Keratinocyte (primary cell): ENCODE measurements around the gene ZNF362. TPM values are rescaled to one million over a fixed set of nuclear protein-coding genes. Genes with fewer than 3 reads are reported as not detected.

Source experiments
- DNase-seq: peaks from one replicate; pipeline ENCODE4 v3.0.0-alpha.2; 2011; ENCODE audit warnings: low read depth, missing footprints, low spot score
- FAIRE-seq: peaks from 2 replicates; lab custom pipeline; 2011; peaks lifted over from hg19 to GRCh38; lab: Jason Lieb, UNC
- H2AFZ ChIP-seq: 2 replicates; pipeline ENCODE4 v1.6.0; 2012; ENCODE audit warnings: low read length, control low read depth, inconsistent platforms; ENCODE audit not compliant: control insufficient read depth
- H3K27ac ChIP-seq: 2 replicates; pipeline ENCODE4 v1.5.1; 2011; ENCODE audit warnings: low read length; ENCODE audit not compliant: control insufficient read depth, insufficient read depth
- H3K27me3 ChIP-seq: 3 replicates; pipeline ENCODE4 v1.6.0; 2011; ENCODE audit warnings: low read length; ENCODE audit not compliant: control insufficient read depth, insufficient read depth; ENCODE audit errors: extremely low read depth
- H3K36me3 ChIP-seq, 2 experiments: 2 replicates in 1 of 2; 3 replicates in 1 of 2; pipeline ENCODE4 v1.5.1; 2011; ENCODE audit warnings: low read length in 2 of 2, mild to moderate bottlenecking in 1 of 2; ENCODE audit not compliant: control insufficient read depth in 2 of 2, insufficient read depth in 2 of 2; ENCODE audit errors: extremely low read depth in 1 of 2
- H3K4me1 ChIP-seq: 3 replicates; pipeline ENCODE4 v1.5.1; 2011; ENCODE audit warnings: low read length; ENCODE audit not compliant: control insufficient read depth, insufficient read depth; ENCODE audit errors: extremely low read depth
- H3K4me2 ChIP-seq: 3 replicates; pipeline ENCODE4 v1.6.0; 2011; ENCODE audit warnings: low read depth, low read length; ENCODE audit not compliant: control insufficient read depth, insufficient read depth; ENCODE audit errors: extremely low read depth
- H3K4me3 ChIP-seq, 3 experiments: fragments of 200-600 bp in 1 of 3; sonication (generic) in 1 of 3; 2 replicates in 2 of 3; 3 replicates in 1 of 3; pipeline ENCODE4 v1.5.1; 2011 to 2016; ENCODE audit warnings: low read length in 3 of 3, mild to moderate bottlenecking in 3 of 3, control low read depth in 2 of 3, inconsistent platforms in 1 of 3, low read depth in 1 of 3, mixed read lengths in 1 of 3, mixed run types in 1 of 3, moderate library complexity in 1 of 3; ENCODE audit not compliant: control insufficient read depth in 2 of 3, insufficient read depth in 2 of 3; ENCODE audit errors: extremely low read depth in 1 of 3
- H3K79me2 ChIP-seq: 2 replicates; pipeline ENCODE4 v1.6.0; 2012; ENCODE audit warnings: low read length; ENCODE audit not compliant: control insufficient read depth, insufficient read depth
- H3K9ac ChIP-seq: 3 replicates; pipeline ENCODE4 v1.6.0; 2011; ENCODE audit warnings: low read length; ENCODE audit not compliant: control insufficient read depth, insufficient read depth; ENCODE audit errors: extremely low read depth
- H3K9me1 ChIP-seq: 3 replicates; pipeline ENCODE4 v1.6.0; 2011; ENCODE audit warnings: low read length; ENCODE audit not compliant: control insufficient read depth, insufficient read depth; ENCODE audit errors: extremely low read depth
- H3K9me3 ChIP-seq: 2 replicates; pipeline ENCODE4 v1.5.1; 2012; ENCODE audit warnings: low read depth, low read length; ENCODE audit not compliant: control insufficient read depth
- H4K20me1 ChIP-seq: 3 replicates; pipeline ENCODE4 v1.6.0; 2011; ENCODE audit warnings: low read length; ENCODE audit not compliant: control insufficient read depth, insufficient read depth; ENCODE audit errors: extremely low read depth
- CTCF ChIP-seq, 3 experiments: IDR thresholded peaks in 1 of 3; conservative IDR thresholded peaks in 1 of 3; optimal IDR thresholded peaks in 1 of 3; 2 replicates in 2 of 3; 3 replicates in 1 of 3; pipeline versions ENCODE3 to v1.5.1; 2011; ENCODE audit warnings: low read length in 3 of 3, mild to moderate bottlenecking in 3 of 3, moderate library complexity in 2 of 3, control low read depth in 1 of 3, inconsistent platforms in 1 of 3; ENCODE audit not compliant: insufficient read depth in 2 of 3; ENCODE audit errors: extremely low read depth in 1 of 3
- EZH2 ChIP-seq: IDR thresholded peaks from one replicate; pipeline ENCODE4 v1.6.1; 2012; ENCODE audit warnings: inconsistent platforms, mild to moderate bottlenecking, low read length, moderate library complexity
- dilution Hi-C: fragments of 300-500 bp; cut with MboI; formaldehyde crosslinking; loops from one replicate; pipeline ENCODE4 v1.7.0; 2020; ENCODE audit warnings: low sequenced_read_pairs; ENCODE audit not compliant: extremely low pct_ligation_motif_present
- polyA plus RNA-seq, 5 experiments: library from polyadenylated mRNA; depleted of rRNA in 3 of 5; stranded (reverse) in 3 of 5; stranded (forward) in 1 of 5; unstranded in 1 of 5; fragments of >200 nt; gene quantifications; 1 replicate in 1 of 5; 2 replicates in 3 of 5; 3 replicates in 1 of 5; pipeline versions ENCODE4 v1.2.1 to v1.2.3, GENCODE V29; 2011 to 2012; ENCODE audit warnings: missing spikeins in 2 of 5, low read depth in 1 of 5, low replicate concordance in 1 of 5

ZNF362 gene
- polyA plus RNA-seq, 1 donor (not counting 4 experiments of a cell fraction or from before 2014, with no cell fraction given) = 2.2 TPM

GRCh38 chr1:33244143-33244808, 12.0 kb upstream of the ZNF362 start:
- Histone ChIP-seq H3K27me3 (no peaks in the 10 kb centered on the region), H3K9me3 (no peaks in the 10 kb centered on the region), H3K9ac (no peak overlapping the region), H3K9me1 (no peaks in the 10 kb centered on the region), H3K4me1 (peaks cover 10% of the 10 kb centered on the region), H3K36me3 (no peaks in the 10 kb centered on the region), H3K4me3 (no peak overlapping the region), H3K79me2 (no peaks in the 10 kb centered on the region), H2AFZ (peak overlapping the region; percentile 60), H4K20me1 (no peaks in the 10 kb centered on the region), H3K27ac (peak overlapping the region; percentile 15), H3K4me2 (peak overlapping the region; percentile 10)
- FAIRE-seq (peak; percentile 90), DNase-seq (peak; percentile 69)
- dilution Hi-C loops = no loop called here
- TF ChIP-seq CTCF (optimal IDR thresholded peaks at IDR 0.05 in 1 of 3, IDR thresholded peaks at IDR 0.05 in 1 of 3, conservative IDR thresholded peaks at IDR 0.05 in 1 of 3; ENCODE audit: extremely low read depth in 1 of 3, insufficient read depth in 2 of 3, low read length in 3 of 3) = no peak
- TF ChIP-seq EZH2 = no peak

- FAIRE-seq (no peak), DNase-seq (no peak)
- H3K36me3 ChIP-seq = no peaks in the 10 kb centered on the region
- no peaks in the 10 kb centered on the region for H3K9me1 ChIP-seq
- no peaks in the 10 kb centered on the region for H3K27me3 ChIP-seq
- TF ChIP-seq EZH2 = no peak
- no peak for TF ChIP-seq CTCF (optimal IDR thresholded peaks at IDR 0.05 in 1 of 3, IDR thresholded peaks at IDR 0.05 in 1 of 3, conservative IDR thresholded peaks at IDR 0.05 in 1 of 3; ENCODE audit: extremely low read depth in 1 of 3, insufficient read depth in 2 of 3, low read length in 3 of 3)
- H3K4me3 ChIP-seq = no peak overlapping the region
- H4K20me1 ChIP-seq = no peaks in the 10 kb centered on the region
- no peak overlapping the region for H3K27ac ChIP-seq
- no peak overlapping the region for H2AFZ ChIP-seq
- H3K4me2 ChIP-seq = no peak overlapping the region
- no peak overlapping the region for H3K9ac ChIP-seq
- H3K9me3 ChIP-seq = no peaks in the 10 kb centered on the region
- dilution Hi-C loops = no loop called here
- peaks cover 10% of the 10 kb centered on the region for H3K4me1 ChIP-seq
- H3K79me2 ChIP-seq = no peaks in the 10 kb centered on the region
Observed at GRCh38 chr1:33244809-33245186, 11.5 kb upstream of the ZNF362 start.
